Activated T-cell treated with anti-CD3 and anti-CD28 coated beads for 48 hours (primary cell): ENCODE data around the gene EPS15.

ENCODE experiments used
- DNase-seq: peaks from one replicate; pipeline ENCODE4 v3.0.0-alpha.2; 2020; ENCODE audit warnings: low read depth

EPS15 gene

DNA sequence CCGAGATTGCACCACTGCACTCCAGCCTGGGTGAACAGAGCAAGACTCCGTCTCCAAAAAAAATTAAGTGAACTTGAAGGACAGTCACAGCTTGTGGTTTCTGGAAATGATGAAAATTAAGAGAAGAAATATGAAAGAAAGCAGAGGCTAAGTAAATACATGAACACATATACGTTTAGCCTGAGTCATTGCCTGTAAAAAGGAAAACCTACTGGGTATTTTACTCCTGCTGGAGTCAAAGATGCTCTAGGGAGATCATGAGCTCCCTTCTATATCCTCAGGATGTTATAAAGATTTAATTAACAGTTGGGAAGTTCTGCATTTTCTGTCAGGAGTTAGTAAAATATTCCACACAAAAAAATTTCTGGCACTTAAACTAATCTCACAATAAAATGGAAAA, 145.2 kb downstream of the EPS15 start:
- DNase-seq, result no peak

DNA sequence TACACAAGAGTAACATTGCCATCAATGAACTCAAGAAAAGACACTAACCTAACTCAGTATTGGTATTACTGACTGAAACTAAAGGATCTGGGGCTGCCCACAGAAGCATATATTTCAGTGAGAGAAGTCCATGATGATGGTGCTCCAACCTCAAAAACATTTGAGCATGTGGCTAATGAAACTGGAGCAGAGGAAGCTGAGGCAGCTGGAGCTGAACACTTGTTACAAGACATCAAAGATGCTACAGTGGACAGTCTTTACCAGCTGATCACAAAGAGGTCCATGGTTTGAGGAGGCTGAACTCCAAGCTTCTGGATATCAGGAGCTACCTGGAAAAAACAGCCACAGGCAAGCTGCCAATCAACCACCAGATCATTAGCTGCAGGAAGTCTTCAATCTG, 146.5 kb downstream of the EPS15 start:
- DNase-seq, result no peak

DNA sequence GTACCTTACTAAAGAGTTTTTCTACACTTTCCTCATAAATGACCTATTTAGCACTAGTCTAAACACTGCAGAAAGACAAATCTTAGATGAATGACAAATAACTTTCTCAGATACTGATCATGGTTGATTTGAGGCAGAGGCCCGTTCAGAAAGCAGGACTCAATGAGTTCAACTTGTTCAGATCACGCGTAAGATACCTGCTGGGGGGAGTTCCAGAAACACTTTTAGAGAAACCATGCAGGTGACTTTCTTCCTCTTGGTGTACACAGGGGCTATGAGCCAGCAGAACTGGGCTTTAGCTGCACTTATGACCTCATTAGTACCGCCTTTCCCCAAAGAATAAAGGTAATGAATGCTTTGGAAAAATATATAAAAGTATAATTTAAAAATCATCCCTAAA, 149.9 kb downstream of the EPS15 start:
- no peak for DNase-seq

DNA sequence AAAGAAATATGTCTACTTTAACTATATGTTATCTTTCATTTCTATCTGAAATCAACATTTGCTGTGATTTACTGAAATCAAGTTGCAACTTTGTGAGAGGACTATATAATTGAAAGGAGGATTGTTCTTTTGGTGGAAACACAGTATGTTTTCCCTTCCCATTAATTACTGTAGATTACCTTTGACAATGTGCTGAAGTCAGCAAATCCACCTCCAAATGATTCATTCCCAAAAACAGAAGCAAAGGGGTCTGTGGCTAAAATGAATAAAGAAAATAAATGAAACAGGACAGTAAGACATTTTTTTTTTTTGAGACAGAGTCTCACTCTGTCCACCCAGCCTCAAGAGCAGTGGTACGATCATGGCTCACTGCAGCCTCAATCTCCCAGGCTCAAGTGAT, 153.3 kb downstream of the EPS15 start:
- DNase-seq, result no peak

DNA sequence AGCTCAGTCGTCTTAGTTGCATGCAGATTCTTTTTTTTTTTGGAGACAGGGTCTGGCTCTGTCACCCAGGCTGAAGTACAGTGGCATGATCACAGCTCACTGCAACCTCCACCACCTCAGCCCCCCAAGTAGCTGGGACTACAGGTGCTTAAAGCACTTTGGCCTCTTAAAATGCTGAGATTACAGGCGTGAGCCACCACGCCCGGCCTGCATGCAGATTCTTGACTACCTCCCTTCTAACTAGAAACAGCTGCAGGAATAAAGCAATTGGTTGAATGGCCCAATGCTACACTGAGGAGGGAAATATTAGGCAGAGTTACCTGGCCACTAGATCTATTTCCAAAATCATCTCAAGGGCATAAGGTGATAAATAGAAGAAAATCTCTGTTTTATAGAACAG, 159.2 kb downstream of the EPS15 start:
- no peak for DNase-seq

DNA sequence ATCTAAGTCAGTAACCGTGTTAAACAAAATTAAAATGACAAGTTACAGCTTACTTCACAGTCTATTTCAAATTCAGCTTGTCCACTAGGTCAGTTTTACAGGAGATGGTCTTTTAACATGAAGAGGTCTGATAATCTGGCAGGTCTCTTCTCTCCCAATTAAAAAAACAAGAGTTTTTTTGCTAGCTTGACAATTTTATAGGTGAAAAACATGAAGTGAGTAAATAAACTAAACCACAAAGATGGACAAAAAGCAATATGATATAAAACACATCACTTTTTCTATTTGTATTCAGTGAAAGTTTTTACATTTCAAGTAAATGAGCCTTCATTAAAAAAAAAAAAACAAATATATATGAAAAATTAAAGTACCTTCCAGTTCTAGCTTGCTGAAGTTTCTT, 163.7 kb downstream of the EPS15 start:
- DNase-seq, result no peak

DNA sequence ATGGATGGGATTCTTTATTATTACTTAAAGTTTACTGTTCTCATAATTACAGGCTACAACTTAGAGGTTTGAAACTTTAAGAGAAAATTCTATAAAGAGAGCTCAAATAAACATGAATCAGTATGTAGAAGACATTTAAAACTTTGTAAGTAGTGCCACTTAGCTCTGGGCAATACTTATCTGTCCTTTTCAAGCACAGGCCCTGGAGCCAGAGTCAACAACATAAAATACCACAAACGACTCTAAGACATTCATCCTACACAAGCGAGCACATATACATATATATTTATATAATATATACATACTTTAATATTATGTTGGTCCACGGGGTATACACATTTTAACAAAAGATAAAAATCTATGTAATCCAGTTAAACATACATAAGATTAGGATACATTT, 164.7 kb downstream of the EPS15 start:
- no peak for DNase-seq

DNA sequence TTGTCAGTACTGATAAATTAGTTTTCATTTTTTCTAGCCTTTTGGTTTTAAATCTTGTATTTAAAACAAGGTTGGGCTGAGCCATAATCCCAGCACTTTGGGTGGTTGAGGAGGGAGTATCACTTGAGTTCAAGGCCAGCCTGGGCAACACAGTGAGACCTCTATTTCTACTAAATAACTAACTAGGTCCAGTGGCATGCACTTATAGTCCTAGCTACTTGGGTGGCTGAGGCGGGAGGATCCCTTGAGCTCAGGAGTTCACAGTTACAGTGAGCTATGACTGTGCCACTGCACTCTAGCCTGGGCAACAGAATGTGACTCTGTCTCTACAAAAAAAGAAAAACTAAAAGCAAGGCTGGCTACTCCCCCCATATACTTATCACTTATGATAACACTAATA, 167.2 kb downstream of the EPS15 start:
- no peak for DNase-seq

DNA sequence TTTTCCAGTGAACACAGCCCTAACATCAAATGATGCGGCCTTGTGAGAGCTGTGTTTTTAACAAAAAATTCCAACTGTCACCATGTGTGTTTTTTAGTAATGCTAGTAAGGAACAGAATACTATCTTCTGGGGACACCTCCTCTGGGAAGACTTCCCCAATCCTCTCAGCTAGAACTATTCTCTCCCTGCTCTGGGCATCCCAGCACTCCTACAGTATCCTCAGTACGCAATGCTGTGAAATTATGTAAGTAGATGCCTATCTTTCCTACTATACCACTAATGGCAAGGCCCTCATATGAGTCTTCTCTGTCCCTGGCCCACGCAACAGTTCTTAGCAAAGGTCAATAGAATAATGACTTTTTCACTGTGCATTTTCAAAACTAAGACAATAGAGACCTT, 169.2 kb downstream of the EPS15 start:
- DNase-seq, result no peak

DNA sequence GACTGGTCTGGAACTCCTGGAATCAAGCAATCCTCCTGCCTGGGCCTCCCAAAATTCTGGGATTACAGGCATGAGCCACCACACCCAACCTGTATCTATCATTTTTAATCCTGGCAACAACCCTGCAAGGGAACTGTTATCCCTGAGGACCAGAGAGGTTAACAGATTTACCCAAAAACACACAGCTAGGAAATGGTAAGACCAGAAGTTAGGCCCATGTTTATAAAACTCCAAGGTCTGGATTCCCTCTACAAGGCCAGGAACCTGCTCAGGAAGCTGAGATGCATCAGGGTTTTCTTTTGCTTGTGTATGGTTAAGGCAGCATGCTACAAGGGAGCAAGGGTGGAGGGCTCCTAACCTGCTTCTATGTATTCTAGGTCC, 170.9 kb downstream of the EPS15 start:
- no peak for DNase-seq

DNA sequence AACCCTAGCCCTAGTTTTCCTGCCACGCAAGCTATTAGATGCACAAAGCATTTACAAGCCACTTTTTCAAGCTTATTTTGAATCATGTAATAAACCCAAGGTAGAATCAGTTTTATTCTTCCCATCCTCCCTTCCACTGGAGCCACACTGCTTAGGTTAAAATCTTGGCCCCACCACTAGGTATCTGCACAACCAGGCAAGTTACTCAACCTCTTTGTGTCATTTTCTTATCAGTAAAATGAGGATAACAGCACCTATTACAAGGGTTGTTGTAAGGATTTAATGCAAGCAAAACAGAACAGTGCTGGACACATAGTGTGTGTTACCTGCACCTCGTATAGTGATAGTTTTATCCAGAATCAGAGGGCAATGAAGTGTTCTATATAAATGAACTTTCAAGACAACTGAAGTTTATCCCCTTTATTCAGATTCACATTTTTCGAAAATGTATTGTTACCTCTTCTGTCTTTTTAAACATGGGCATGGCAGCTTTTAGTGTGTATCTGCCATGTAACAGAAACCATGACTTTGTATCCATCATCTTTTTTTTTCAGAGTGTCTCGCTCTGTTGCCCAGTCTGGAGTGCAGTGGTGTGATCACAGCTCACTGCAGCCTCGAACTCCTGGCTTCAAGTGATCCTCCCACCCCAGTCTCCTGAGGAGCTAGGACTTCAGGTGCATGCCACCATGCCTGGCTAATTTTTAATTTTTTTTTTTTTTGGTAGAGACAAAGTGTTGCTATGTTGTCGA, 171.5 kb downstream of the EPS15 start:
- no peak for DNase-seq

DNA sequence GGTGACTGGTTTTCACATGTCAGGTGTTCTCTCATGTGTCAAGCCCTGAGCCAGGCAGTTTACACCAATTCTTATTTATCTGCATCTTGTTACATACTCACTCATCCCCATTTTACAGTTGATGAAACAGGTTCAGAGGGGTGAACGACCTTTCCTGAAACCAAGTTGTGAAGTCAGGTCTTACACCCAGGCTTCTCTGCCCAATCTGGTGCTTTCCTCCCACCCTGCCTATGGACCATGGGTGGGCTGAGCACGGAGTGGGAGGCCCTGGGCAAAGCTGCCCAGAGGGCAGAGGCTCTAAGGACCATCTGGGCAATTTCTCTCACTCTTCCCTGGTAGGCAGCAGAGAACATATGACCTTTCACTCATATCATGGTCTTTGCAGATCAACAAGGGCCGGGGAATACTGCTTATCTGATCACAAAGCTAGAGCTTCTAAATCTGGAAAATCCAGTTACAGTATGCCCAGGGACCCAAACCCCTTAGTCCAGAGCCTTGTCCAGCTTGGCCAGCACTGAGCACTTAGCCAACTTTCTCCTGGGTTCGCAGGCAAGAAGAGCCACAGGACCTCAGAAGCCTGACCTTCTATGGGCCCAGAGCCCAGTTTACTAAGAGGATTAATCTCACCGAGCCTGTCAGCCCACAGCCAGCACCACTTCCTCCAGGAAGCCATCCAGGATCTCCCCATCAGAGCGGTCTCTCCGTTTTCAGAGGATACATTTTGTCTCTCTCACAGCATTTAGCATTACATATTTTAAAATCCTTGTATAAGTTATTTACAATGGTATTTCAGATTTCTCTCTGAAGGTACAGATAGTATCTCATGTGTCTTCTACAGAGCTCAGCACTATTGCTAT, 172.8 kb downstream of the EPS15 start:
- no peak for DNase-seq

DNA sequence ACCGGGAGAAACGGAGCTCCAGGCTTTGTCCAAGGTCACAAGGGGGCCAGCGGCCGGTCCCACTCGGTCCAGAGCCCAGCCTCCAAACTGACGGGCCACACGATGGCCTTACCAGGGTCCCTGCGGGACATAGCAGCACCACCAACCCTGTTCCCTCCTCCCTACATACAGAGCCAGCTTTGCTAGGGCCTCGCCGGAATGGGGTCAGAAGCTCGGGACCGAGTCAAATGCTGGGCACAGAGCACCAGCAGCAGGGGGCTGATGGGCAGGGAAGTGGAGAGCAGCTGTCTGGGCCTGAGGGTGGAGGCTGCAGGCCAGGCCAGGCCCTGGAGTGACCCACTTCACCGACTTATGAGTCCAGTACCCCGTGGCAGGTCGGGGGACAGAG, 173.8 kb downstream of the EPS15 start:
- DNase-seq, result no peak

DNA sequence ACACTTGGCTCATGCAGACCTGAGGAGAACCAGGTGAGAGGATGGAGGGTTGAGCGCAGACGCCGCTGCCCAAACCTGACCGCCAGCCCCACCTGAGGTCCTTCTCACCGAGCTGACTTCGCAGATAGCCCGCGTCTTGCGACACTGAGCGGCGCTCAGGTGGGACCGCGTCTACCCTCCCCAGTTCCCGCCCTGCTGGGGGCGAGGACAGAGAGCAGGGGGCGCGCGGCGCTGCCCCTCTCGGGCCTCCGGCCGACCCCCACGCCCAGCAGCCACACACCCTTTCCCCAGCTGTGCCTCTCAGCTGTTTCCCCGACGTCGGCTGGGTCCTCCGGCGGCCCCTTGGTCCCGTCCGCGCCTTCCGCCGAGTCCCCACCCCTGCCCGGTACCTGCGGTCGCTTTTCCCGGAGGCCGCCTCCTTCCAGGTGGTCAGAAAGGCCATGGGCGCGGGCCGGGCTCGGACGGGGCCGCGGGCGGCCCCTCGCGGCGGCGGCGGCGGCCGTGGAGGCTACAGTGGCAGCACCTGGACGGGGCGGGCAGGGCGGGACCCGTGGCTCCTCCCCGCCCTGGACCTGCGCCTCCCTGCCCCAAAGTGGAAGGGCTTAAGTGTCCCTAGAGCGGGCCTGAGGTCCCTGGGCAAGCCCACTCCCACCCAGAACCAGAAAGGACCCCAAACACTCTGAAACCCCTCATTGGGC, 174.3 kb downstream of the EPS15 start:
- no peak for DNase-seq

DNA sequence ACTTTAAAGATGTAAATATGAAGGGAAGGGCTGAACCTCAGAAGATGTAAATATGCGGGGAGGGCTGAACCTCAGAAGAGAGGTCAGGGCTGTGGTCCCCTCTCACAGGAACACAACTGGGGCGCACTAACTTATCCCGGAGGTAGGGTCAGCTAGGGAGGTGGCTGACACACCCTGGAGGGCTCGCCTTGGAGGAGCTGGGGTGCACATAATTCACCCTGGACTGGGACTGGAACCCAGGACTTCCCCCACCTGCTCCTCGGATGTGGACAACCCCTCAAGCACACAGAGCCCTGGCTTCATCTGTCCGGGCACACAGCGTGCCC, 174.8 kb downstream of the EPS15 start:
- DNase-seq, result no peak

DNA sequence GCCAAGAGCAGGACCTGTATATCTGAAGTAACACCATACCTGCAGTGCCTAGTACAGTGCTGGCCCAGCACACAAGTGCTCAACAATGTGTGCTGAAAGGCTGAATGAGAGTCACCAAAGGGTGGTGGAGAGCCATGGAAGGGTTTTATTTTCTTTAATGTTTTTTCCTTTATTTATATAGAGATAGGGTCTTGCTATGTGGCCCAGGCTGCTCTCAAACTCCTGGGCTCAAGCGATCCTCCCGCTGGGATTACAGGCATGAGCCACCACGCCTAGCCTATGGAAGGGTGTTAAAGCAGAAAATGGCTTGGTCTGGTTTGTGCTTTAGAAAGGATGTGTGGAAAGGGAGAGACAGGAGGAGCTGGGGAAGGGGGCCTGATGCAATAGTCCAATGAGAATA, 175.4 kb downstream of the EPS15 start:
- DNase-seq, result no peak

DNA sequence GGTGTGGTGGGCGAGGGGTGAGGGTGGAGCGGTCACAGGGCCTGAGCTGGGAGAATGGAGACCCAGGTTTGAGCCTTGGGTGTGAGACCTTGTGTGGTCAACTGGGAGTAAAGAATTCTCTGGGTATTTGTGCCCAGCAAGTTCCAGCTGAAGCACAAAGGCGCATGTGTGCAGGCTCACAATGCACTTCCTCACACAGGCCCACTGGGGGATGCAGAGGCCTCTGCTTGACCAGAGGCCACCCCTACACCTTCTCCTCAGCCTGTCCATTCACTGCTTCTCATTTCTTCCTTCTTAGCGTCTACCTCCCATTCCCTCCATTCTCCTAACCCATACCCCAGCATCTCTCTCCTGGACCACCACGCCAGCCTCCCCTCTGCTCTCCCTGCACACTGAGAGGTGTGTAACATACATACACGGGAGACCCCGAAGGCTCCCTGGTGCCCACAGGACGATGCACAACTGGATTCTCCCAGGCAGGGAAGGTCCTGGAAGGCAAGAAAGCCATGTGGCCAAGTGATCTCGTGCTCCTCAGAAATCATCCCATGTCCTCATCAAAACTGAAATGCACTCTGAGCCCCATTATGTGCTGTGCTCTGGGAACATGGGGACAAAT, 176.4 kb downstream of the EPS15 start:
- no peak for DNase-seq

DNA sequence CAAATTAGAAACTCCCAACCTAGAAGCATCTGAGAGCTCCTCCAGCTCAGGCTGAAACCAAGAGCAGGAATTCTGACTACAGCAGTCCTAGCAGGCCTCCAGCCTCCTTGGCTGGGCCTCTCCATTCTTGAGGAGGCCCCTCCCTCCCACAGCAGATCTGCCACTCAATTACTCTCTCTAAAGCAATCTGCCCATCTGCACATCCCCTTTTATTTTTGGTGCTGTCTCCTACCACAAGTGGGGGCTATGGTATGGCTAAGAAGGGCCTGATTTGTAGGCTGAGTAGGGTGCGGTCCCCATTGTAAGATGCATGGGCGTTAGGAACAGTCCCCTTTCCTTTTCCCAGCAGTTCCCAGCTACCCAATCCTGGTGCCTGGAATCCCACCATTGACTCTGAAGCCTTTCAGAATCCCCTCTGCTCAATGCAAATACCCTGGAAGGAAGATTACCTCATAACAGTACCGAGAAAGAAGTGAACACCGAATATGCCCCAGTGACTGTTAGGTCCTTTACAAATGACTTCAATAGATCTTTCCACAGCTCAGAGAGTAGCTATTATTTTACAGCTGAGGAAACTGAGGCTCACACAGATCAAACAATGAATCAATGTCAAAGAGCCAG, 177.1 kb downstream of the EPS15 start:
- DNase-seq, result no peak

DNA sequence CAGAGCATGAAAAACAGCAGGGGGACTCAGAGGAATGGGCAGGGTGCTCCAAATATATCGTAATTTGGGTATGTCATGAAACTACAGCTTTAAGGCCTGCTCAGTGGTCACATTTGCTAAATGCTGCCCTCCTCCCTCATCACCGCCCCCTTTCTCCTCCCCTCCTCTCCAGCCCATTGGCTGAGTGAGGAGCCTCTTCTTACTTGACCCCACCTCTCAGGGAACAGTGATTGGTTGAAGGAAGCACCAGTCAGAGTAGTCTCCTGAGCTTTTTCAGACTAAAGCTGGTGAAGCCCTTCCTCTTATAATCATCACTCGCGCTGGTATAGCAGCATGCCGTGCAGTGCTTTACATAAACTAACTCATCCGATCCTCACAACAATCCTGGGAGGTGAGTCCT, 178.7 kb downstream of the EPS15 start:
- DNase-seq, result no peak

DNA sequence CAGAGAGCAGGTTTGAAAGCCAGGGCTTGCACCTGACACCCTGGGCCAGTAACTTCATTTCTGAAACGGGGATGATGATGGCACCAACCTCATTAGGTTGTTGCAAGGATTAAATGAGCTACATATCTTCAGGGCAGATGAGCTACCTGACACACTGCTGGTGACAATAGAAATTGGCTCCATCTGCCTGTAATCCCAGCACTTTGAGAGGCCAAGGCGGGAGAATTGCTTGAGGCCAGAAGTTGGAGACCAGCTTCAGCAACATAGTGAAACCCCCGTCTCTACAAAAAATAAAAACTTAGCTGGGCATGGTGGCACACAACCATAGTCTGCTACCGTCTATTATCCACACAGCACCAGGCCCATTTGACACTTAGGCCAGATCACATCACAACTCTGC, 182.4 kb downstream of the EPS15 start:
- no peak for DNase-seq

DNA sequence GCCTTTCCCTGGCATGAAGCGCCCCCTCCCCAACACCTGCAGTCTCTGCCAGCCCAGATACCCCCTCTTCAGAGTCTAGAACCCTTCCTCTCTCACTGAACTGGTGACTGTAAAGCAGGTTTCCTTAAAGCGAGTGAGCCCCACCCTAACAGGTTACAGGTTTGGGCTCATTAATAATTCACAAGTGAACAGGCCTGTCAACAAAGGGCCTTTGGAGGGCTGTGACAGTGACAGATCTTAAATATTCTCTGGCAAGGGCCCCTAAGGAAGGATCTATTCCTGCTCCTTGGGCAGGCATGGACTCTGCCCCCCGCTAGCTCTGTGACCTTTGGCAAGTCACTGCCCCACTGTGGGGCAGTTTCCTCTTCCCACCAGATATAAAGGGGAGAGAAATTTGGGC, 183.1 kb downstream of the EPS15 start:
- DNase-seq, result no peak
